Skeletal muscle satellite cell (primary cell): ENCODE data around the gene ACTG1.
"Not testable (repeated sequence)": the region's sequence is repeated elsewhere in the genome, so short reads cannot be mapped to it uniquely, and the experiment has no call there.

Source experiments
- H3K27me3 ChIP-seq: 2 replicates; pipeline ENCODE4 v1.7.0; 2013; ENCODE audit warnings: low read length; ENCODE audit not compliant: control insufficient read depth, insufficient read depth
- H3K36me3 ChIP-seq: 2 replicates; pipeline ENCODE4 v1.7.0; 2013; ENCODE audit warnings: mild to moderate bottlenecking, control low read depth, low read length; ENCODE audit not compliant: insufficient read depth
- H3K4me1 ChIP-seq: 2 replicates; pipeline ENCODE4 v1.7.0; 2013; ENCODE audit warnings: low read length; ENCODE audit not compliant: control insufficient read depth, insufficient read depth
- H3K4me2 ChIP-seq: 2 replicates; pipeline ENCODE4 v1.7.0; 2013; ENCODE audit warnings: mild to moderate bottlenecking, low read length
- H3K4me3 ChIP-seq: 2 replicates; pipeline ENCODE4 v1.7.0; 2013; ENCODE audit warnings: low read length
- H3K9ac ChIP-seq: 2 replicates; pipeline ENCODE4 v1.7.0; 2013; ENCODE audit warnings: mild to moderate bottlenecking, low read depth, low read length, moderate library complexity
- H3K9me3 ChIP-seq: replicated peaks from 2 replicates; pipeline ENCODE4 v1.7.0; 2013; ENCODE audit warnings: mild to moderate bottlenecking, control low read depth, low read length

ACTG1 gene

GRCh38 chr17:81535480-81536298, 23.1 kb upstream of the ACTG1 start:
- Histone ChIP-seq H3K9ac (no peak overlapping the region), H3K36me3 (peaks cover 12% of the 10 kb centered on the region), H3K27me3 (peaks cover 17% of the 10 kb centered on the region)

GRCh38 chr17:81535007-81535328, 22.4 kb upstream of the ACTG1 start:
- Histone ChIP-seq H3K4me2 (no peak overlapping the region), H3K27me3 (peaks cover 17% of the 10 kb centered on the region), H3K4me1 (peaks cover 5% of the 10 kb centered on the region), H3K9me3 (no peaks in the 10 kb centered on the region), H3K4me3 (no peak overlapping the region), H3K9ac (no peak overlapping the region), H3K36me3 (peaks cover 6% of the 10 kb centered on the region)

More at GRCh38 chr17:81535480-81536298, 23.1 kb upstream of the ACTG1 start:
- H3K4me2 ChIP-seq = no peak overlapping the region
- peaks cover 5% of the 10 kb centered on the region for H3K4me1 ChIP-seq
- H3K9me3 ChIP-seq = no peaks in the 10 kb centered on the region
- H3K4me3 ChIP-seq = no peak overlapping the region

GRCh38 chr17:81534157-81535006, 21.8 kb upstream of the ACTG1 start:
- Histone ChIP-seq H3K9ac (no peak overlapping the region), H3K27me3 (peaks cover 17% of the 10 kb centered on the region), H3K4me1 (peaks cover 5% of the 10 kb centered on the region), H3K36me3 (peaks cover 3% of the 10 kb centered on the region), H3K9me3 (no peaks in the 10 kb centered on the region), H3K4me3 (no peak overlapping the region), H3K4me2 (no peak overlapping the region)

- Histone ChIP-seq H3K9me3 (no peaks in the 10 kb centered on the region), H3K4me3 (no peak overlapping the region), H3K36me3 (peaks cover 3% of the 10 kb centered on the region), H3K27me3 (peaks cover 25% of the 10 kb centered on the region), H3K9ac (no peak overlapping the region), H3K4me1 (peaks cover 5% of the 10 kb centered on the region), H3K4me2 (no peak overlapping the region)
These were observed 20.9 kb upstream of the ACTG1 start for GRCh38 chr17:81533339-81534141.

GRCh38 chr17:81532490-81533287, 20.1 kb upstream of the ACTG1 start:
- no peak overlapping the region for H3K4me3 ChIP-seq
- no peaks in the 10 kb centered on the region for H3K36me3 ChIP-seq
- H3K4me1 ChIP-seq = peaks cover 9% of the 10 kb centered on the region
- H3K9me3 ChIP-seq = no peaks in the 10 kb centered on the region
- no peak overlapping the region for H3K9ac ChIP-seq
- peaks cover 32% of the 10 kb centered on the region for H3K27me3 ChIP-seq
- no peak overlapping the region for H3K4me2 ChIP-seq

GRCh38 chr17:81531998-81532404, 19.4 kb upstream of the ACTG1 start:
- H3K4me2 ChIP-seq, H3K9ac ChIP-seq, H3K4me3 ChIP-seq, H3K36me3 ChIP-seq, H3K9me3 ChIP-seq: not testable (repeated sequence)
- Histone ChIP-seq H3K4me1 (peaks cover 11% of the 10 kb centered on the region), H3K27me3 (peaks cover 33% of the 10 kb centered on the region)

- H3K4me2 ChIP-seq, H3K36me3 ChIP-seq, H3K9ac ChIP-seq, H3K9me3 ChIP-seq, H3K4me3 ChIP-seq: not testable (repeated sequence)
- peaks cover 11% of the 10 kb centered on the region for H3K4me1 ChIP-seq
- H3K27me3 ChIP-seq = peaks cover 23% of the 10 kb centered on the region
These were observed 18.4 kb upstream of the ACTG1 start for GRCh38 chr17:81531013-81531412.

- H3K4me3 ChIP-seq = no peak overlapping the region
- peaks cover 11% of the 10 kb centered on the region for H3K4me1 ChIP-seq
- no peaks in the 10 kb centered on the region for H3K36me3 ChIP-seq
- no peak overlapping the region for H3K4me2 ChIP-seq
- peaks cover 26% of the 10 kb centered on the region for H3K27me3 ChIP-seq
- H3K9ac ChIP-seq = no peak overlapping the region
- no peaks in the 10 kb centered on the region for H3K9me3 ChIP-seq
These were observed 16.8 kb upstream of the ACTG1 start for GRCh38 chr17:81529437-81529803.

GRCh38 chr17:81528651-81529436, 16.2 kb upstream of the ACTG1 start:
- Histone ChIP-seq H3K4me1 (peaks cover 10% of the 10 kb centered on the region), H3K4me3 (no peak overlapping the region), H3K36me3 (no peaks in the 10 kb centered on the region), H3K4me2 (no peak overlapping the region), H3K9me3 (no peaks in the 10 kb centered on the region), H3K9ac (no peak overlapping the region), H3K27me3 (peaks cover 28% of the 10 kb centered on the region)

- Histone ChIP-seq H3K4me3 (no peak overlapping the region), H3K27me3 (peaks cover 28% of the 10 kb centered on the region), H3K4me1 (peaks cover 14% of the 10 kb centered on the region), H3K36me3 (no peaks in the 10 kb centered on the region), H3K9me3 (no peaks in the 10 kb centered on the region), H3K4me2 (no peak overlapping the region), H3K9ac (no peak overlapping the region)
These were observed 15.7 kb upstream of the ACTG1 start for GRCh38 chr17:81528384-81528650.
